Lung (tissue), 12 donors: ENCODE data around the gene NKAIN2. TPM values are rescaled to one million over a fixed set of nuclear protein-coding genes. Genes with fewer than 3 reads are reported as not detected.

Source experiments
- ATAC-seq: fragments of 200-7000 bp; cut with Tn5 transposase; one replicate; pipeline ENCODE4 v1.9.1; 2020; ENCODE audit warnings: moderate number of reproducible peaks; ENCODE audit not compliant: insufficient read depth, low FRiP score
- DNase-seq, 3 donors: peaks; one replicate each; pipeline ENCODE4 v3.0.0-alpha.2; 2013 to 2017
- H3K27ac ChIP-seq, 2 donors: one replicate each; pipeline ENCODE4 v1.5.1; 2013; ENCODE audit warnings: mild to moderate bottlenecking in 2 of 2, moderate library complexity in 2 of 2, control low read depth in 1 of 2, inconsistent platforms in 1 of 2, low read depth in 1 of 2, low read length in 1 of 2
- H3K27me3 ChIP-seq, 3 donors: one replicate each; pipeline ENCODE4 v1.5.1; 2013; ENCODE audit warnings: low read length in 2 of 3; ENCODE audit not compliant: control insufficient read depth in 3 of 3, insufficient read depth in 3 of 3
- H3K36me3 ChIP-seq, 4 donors: one replicate each; pipeline ENCODE4 v1.5.1; 2013; ENCODE audit warnings: low read length in 4 of 4, mild to moderate bottlenecking in 1 of 4, moderate library complexity in 1 of 4; ENCODE audit not compliant: control insufficient read depth in 4 of 4, insufficient read depth in 4 of 4
- H3K4me1 ChIP-seq, 5 donors: one replicate each; pipeline ENCODE4 v1.5.1; 2013; ENCODE audit warnings: low read length in 5 of 5, mild to moderate bottlenecking in 2 of 5, moderate library complexity in 1 of 5; ENCODE audit not compliant: control insufficient read depth in 5 of 5, insufficient read depth in 5 of 5
- H3K4me3 ChIP-seq: one replicate; pipeline ENCODE4 v1.5.1; 2013; ENCODE audit warnings: mild to moderate bottlenecking, control low read depth, moderate library complexity
- H3K9ac ChIP-seq, 2 donors: one replicate each; pipeline ENCODE4 v1.5.1; 2013; ENCODE audit warnings: low read length in 2 of 2, control low read depth in 1 of 2; ENCODE audit not compliant: insufficient read depth in 1 of 2
- H3K9me3 ChIP-seq, 4 donors: one replicate each; pipeline ENCODE4 v1.5.1; 2013; ENCODE audit warnings: low read length in 3 of 4, mild to moderate bottlenecking in 1 of 4, moderate library complexity in 1 of 4; ENCODE audit not compliant: control insufficient read depth in 4 of 4, insufficient read depth in 3 of 4
- WGBS, 2 donors: extraction: QIAGEN DNeasy Blood & Tissue Kit; methylation state at CpG; one replicate each; pipeline ENCODE4 v1.1.7; 2013; 5-methylcytosine and 5-hydroxymethylcytosine counted together
- polyA plus RNA-seq, 2 donors: library from polyadenylated mRNA; stranded (reverse); fragments of 200-250 nt; gene quantifications; one replicate each; pipeline ENCODE4 v1.2.1, GENCODE V29; 2013
- total RNA-seq, 2 donors: library from RNA; depleted of rRNA in 1 of 2; stranded (reverse); fragments of >200 nt in 1 of 2; gene quantifications; one replicate each; pipeline ENCODE4 v1.2.1, GENCODE V29; 2014 to 2021
- TF ChIP-seq, protein P1 (sequence below): IDR thresholded peaks from 2 replicates; pipeline ENCODE4 v1.5.1; 2012; ENCODE audit warnings: mild to moderate bottlenecking; ENCODE audit errors: control extremely low read depth, extremely low read depth
- donor health status: control.
- donor health status: control.
- donor health status: Bipolar disorder and iron deficiency.
- donor health status: healthy.
- donor health status: DM: yes; HTN: yes; CAD: no.

NKAIN2 gene
- total and polyA plus RNA-seq, 4 donors: 0.01 to 4.4 TPM; not detected in 2

DNA sequence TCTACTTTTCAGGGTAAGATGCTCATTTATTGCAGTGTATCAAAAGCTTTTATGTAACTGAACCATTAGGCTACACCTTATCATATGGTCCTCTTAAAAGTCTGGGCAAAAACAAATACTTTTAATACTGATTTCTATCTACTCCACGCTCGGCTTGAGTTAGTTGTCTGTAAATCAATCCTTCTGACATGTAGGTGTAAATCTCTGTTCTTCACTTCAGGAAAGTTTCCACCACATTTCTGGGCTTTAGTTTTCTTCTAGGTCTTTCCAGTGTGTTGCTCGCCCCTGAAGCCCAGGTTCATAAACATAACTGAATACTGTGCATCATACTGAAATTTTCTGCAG lies 1069.4 kb downstream of the NKAIN2 start:
- 90 to 96% methylated on average over 3 of the region's 3 CpGs for WGBS, 2 donors
- no peaks in the 10 kb centered on the region for H3K27me3 ChIP-seq

More for the DNA sequence above, 1069.4 kb downstream of the NKAIN2 start:
- H3K4me1 ChIP-seq: peaks cover 0 to 7% (median 0%) of the 10 kb centered on the region in 5 donors
- TF ChIP-seq, protein P1, sequence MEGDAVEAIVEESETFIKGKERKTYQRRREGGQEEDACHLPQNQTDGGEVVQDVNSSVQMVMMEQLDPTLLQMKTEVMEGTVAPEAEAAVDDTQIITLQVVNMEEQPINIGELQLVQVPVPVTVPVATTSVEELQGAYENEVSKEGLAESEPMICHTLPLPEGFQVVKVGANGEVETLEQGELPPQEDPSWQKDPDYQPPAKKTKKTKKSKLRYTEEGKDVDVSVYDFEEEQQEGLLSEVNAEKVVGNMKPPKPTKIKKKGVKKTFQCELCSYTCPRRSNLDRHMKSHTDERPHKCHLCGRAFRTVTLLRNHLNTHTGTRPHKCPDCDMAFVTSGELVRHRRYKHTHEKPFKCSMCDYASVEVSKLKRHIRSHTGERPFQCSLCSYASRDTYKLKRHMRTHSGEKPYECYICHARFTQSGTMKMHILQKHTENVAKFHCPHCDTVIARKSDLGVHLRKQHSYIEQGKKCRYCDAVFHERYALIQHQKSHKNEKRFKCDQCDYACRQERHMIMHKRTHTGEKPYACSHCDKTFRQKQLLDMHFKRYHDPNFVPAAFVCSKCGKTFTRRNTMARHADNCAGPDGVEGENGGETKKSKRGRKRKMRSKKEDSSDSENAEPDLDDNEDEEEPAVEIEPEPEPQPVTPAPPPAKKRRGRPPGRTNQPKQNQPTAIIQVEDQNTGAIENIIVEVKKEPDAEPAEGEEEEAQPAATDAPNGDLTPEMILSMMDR: no peak
- H3K9me3 ChIP-seq: no peaks in the 10 kb centered on the region
- no peak overlapping the region for H3K27ac ChIP-seq
- ATAC-seq: no peak
- no peak overlapping the region for H3K4me3 ChIP-seq
- H3K36me3 ChIP-seq: no peaks in the 10 kb centered on the region
- DNase-seq: no peak
- no peak overlapping the region for H3K9ac ChIP-seq

Other genes starting within 250 kb of the NKAIN2 start
- gene TRDN, start 166.9 kb upstream of the NKAIN2 start, total RNA-seq: under 1 TPM in 1 of 2 donors, not detected in 1; 0.11 TPM
- gene TRDN, start 166.9 kb upstream of the NKAIN2 start, polyA plus RNA-seq: under 1 TPM; 0.04 to 0.05 TPM